ENCODE measurements around the gene SAYSD1. TPM values are rescaled to one million over a fixed set of nuclear protein-coding genes. Genes with fewer than 3 reads are reported as not detected.

Gene SAYSD1
- total RNA-seq, 1 donor, result 27.8 TPM

DNA sequence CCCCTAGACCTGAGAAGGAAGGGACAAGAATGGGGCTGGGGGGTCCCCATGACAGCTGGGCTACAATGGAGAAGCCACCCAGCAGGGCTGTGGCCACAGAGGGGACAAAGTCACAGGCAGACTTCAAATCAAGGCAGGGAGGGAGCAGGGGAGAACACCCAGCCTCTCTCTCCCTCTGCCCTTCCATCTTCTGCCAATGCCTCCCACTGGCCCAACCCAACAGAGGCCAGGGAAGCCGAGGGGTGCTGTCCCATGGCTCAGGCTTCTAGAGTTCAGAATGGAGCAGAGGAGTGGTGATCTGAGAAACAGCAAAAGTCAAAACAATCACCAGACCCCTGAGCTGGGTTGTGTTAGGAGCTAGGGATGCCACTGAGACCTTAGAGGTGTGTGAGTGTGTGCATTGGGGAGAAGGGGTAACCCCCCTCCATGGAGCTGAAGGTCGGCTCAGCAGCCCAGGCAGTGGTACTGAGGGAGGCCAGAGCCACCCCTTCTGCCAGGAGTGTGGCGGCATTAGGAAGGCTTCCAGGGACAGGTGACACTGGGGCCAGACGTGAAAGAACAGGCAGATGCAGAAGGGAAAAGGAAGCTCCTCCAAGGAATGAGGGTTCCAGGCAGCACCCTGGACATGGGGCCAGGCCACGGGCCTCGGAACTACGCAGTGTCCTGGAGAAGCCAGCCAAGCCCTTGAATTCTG lies 54.4 kb downstream of the SAYSD1 start:
- H3K4me3 ChIP-seq (ENCODE audit: low read depth, low read length), result no peak overlapping the region
- DNase-seq (ENCODE audit: low read depth), result no peak
- TF ChIP-seq, protein P1, sequence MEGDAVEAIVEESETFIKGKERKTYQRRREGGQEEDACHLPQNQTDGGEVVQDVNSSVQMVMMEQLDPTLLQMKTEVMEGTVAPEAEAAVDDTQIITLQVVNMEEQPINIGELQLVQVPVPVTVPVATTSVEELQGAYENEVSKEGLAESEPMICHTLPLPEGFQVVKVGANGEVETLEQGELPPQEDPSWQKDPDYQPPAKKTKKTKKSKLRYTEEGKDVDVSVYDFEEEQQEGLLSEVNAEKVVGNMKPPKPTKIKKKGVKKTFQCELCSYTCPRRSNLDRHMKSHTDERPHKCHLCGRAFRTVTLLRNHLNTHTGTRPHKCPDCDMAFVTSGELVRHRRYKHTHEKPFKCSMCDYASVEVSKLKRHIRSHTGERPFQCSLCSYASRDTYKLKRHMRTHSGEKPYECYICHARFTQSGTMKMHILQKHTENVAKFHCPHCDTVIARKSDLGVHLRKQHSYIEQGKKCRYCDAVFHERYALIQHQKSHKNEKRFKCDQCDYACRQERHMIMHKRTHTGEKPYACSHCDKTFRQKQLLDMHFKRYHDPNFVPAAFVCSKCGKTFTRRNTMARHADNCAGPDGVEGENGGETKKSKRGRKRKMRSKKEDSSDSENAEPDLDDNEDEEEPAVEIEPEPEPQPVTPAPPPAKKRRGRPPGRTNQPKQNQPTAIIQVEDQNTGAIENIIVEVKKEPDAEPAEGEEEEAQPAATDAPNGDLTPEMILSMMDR (IDR thresholded peaks at IDR 0.05; ENCODE audit: insufficient read depth, low read length), result no peak

GRCh38 chr6:39059496-39060310 lies 55.3 kb downstream of the SAYSD1 start:
- TF ChIP-seq, protein P1 (IDR thresholded peaks at IDR 0.05; ENCODE audit: insufficient read depth, low read length), result no peak
- peak; percentile 1 for DNase-seq (ENCODE audit: low read depth)
- H3K4me3 ChIP-seq (ENCODE audit: low read depth, low read length), result no peak overlapping the region

DNA sequence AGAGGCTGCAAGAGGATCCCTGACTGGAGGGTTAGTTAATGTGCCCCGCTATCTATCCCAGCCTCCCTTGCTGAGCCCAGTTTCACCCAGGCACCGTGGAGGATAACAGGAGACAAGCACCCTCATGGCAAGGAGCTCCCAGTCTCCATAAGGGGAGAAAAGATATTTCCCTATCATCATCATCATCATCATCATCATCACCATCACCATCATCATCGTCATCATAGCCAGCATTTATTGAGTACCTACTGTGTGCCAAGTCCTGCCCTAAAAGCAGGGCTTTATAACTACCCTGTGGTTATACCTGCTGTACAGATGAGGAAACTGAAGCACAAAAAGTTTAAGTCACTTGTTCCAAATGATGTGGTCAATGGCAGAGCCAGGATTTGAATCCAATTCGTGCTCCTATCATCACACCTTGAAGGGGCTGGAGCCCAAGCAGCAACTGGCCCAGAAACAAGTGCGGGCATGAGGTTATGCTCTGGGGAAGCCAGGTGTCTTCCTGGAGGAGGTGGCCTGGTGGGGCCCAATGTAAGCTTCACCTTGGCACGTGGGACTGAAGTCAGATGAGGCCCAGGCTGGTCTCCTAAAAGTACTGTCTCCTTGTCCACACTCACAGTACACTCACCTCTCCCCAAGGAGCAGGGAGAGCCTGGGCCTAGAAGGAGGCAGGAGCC lies 56.4 kb downstream of the SAYSD1 start:
- DNase-seq (ENCODE audit: low read depth), result no peak
- TF ChIP-seq, protein P1 (IDR thresholded peaks at IDR 0.05; ENCODE audit: insufficient read depth, low read length), result no peak
- H3K4me3 ChIP-seq (ENCODE audit: low read depth, low read length), result no peak overlapping the region

DNA sequence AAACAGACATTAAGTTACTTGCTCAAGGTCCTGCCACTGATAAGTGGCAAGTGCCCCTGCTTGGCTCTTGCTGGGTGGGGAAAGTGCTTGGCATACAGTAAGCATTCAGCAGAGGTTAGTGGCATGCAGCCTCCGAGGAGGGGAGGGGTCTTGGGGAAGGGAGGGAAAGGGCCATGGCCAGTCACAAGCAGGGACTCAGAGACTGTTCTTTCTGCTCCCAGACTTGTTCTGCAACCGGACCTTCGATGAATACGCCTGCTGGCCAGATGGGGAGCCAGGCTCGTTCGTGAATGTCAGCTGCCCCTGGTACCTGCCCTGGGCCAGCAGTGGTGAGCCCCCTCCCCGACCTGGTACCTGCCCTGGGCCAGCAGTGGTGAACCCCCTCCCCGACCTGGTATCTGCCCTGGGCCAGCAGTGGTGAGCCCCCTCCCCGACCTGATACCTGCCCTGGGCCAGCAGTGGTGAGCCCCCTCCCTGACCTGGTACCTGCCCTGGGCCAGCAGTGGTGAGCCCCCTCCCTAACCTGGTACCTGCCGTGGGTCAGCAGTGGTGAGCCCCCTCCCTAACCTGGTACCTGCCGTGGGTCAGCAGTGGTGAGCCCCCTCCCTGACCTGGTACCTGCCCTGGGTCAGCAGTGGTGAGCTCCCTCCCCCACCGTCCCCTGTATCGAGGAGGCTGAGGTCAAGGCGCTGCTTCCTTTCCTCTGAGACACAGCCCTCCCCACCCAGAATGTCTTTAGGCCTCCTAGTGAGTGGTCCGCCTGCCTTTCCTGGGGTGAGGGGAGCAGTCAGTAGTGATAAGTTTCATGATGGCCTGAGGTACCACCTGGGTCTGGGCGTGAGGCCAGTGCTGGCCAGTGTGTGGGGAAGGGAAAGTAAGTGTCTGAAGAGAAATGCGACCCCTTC lies 57.5 kb downstream of the SAYSD1 start:
- no peak overlapping the region for H3K4me3 ChIP-seq (ENCODE audit: low read depth, low read length)
- TF ChIP-seq, protein P1 (IDR thresholded peaks at IDR 0.05; ENCODE audit: insufficient read depth, low read length), result no peak
- DNase-seq (ENCODE audit: low read depth), result no peak

DNA sequence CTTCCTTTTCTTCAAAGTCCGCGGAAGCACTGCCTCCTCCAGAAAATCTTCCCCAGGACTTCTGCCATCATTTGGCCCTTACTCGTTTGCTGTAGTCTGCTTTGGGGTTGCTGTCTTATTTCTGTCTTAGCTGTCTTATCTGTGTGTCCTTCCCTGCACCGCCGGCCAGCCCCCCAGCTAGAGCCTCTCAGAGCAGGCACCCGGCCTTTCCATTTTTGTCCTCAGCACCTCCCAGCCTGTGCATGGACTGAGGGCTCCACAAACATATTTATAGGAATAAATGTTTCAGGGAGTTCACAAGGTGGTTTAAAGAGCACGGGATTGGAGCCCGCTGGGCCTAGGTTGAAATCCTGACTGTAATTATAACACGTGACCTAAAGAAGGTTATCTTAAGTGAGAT lies 58.3 kb downstream of the SAYSD1 start:
- TF ChIP-seq, protein P1 (IDR thresholded peaks at IDR 0.05; ENCODE audit: insufficient read depth, low read length), result no peak
- H3K4me3 ChIP-seq (ENCODE audit: low read depth, low read length), result no peak overlapping the region
- DNase-seq (ENCODE audit: low read depth), result no peak

DNA sequence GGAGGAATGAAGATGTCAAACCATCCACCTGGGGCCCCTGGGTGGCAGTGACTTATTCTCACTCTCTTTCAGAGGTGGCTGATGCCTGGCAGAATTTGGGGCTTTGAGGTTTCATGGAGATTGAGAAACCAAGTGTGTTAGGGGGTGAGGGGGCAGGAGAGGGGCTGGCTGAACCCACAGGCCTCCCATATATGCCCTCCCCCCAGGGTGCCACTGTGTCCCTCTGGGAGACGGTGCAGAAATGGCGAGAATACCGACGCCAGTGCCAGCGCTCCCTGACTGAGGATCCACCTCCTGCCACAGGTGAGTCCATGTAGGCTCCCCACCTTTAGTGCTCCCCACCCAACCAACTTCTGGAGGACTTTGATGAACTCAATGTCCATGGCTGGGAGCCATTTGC lies 58.8 kb downstream of the SAYSD1 start:
- no peak overlapping the region for H3K4me3 ChIP-seq (ENCODE audit: low read depth, low read length)
- TF ChIP-seq, protein P1 (IDR thresholded peaks at IDR 0.05; ENCODE audit: insufficient read depth, low read length), result no peak
- no peak for DNase-seq (ENCODE audit: low read depth)

Data from fibroblast of the aortic adventitia (primary cell).